Measurements from ENCODE around the gene MS4A6A. TPM values are rescaled to one million over a fixed set of nuclear protein-coding genes. Genes with fewer than 3 reads are reported as not detected.

MS4A6A gene
- total RNA-seq, 1 experiment from 2014 or later, result not detected

DNA sequence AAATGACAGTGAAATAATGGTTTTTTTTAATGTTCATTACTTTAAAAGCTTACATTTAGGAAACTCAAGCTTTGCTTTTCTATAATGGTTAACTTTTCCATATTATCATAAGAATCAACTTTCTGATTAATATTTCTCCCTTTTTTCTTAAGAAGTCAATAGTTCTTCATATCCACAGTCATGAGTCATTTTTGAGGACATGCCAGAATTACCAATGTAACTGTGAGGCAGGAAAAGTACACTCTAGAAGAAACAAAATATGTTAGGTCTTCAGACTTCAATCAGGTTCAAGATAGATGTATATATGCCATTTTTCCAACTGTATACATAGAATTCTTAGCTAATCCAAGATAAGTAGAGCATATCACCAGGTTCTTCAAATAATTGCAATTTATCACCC lies 10.9 kb downstream of the MS4A6A start:
- BruUV-seq (replicated peaks), result no TSS peak
- Mint-ChIP-seq H3K36me3 (ENCODE audit: insufficient read depth, unreplicated experiment) (peaks cover 5% of the 10 kb centered on the region), H3K9me3 (ENCODE audit: unreplicated experiment) (no peaks in the 10 kb centered on the region), H3K27ac (ENCODE audit: low read depth, unreplicated experiment) (no peak overlapping the region), H3K27me3 (ENCODE audit: insufficient read depth, unreplicated experiment) (no peaks in the 10 kb centered on the region), H3K4me3 (ENCODE audit: unreplicated experiment) (no peak overlapping the region), H3K4me1 (ENCODE audit: insufficient read depth, unreplicated experiment) (peaks cover 22% of the 10 kb centered on the region)
- intact Hi-C loops (cut with micrococcal nuclease), result no loop called here
- TF ChIP-seq CTCF (IDR thresholded peaks at IDR 0.05; ENCODE audit: unreplicated experiment), result no peak
- ChIA-PET POLR2A (interaction anchor here (0.6 to 1.1 kb wide), 2 partner anchors 79 to 740 kb away, joined by 3 read pairs; no protein-coding TSS in a partner anchor), CTCF (interaction anchor here (0.7 to 5.3 kb wide), 5 partner anchors 11 to 92 kb away, joined by 3 to 36 read pairs (median 4); partner anchors contain the start of gene MS4A6A)
- no peak for DNase-seq (ENCODE audit: unreplicated experiment)

GRCh38 chr11:60170566-60170965 lies 12.3 kb downstream of the MS4A6A start:
- no peaks in the 10 kb centered on the region for H3K9me3 Mint-ChIP-seq (ENCODE audit: unreplicated experiment)
- H3K27ac Mint-ChIP-seq (ENCODE audit: low read depth, unreplicated experiment), result no peak overlapping the region
- H3K27me3 Mint-ChIP-seq (ENCODE audit: insufficient read depth, unreplicated experiment), result no peaks in the 10 kb centered on the region
- POLR2A ChIA-PET, result interaction anchor here (1.4 kb wide), 1 partner anchor 12 kb away, joined by 7 read pairs; the partner anchor contains the start of gene MS4A6A
- H3K36me3 Mint-ChIP-seq (ENCODE audit: insufficient read depth, unreplicated experiment), result peaks cover 5% of the 10 kb centered on the region
- intact Hi-C loops (cut with micrococcal nuclease), result no loop called here
- H3K4me3 Mint-ChIP-seq (ENCODE audit: unreplicated experiment), result no peak overlapping the region
- CTCF ChIA-PET, result interaction anchor here (0.6 to 5.3 kb wide), 6 partner anchors 23 to 1442 kb away, joined by 3 to 36 read pairs (median 5); no protein-coding TSS in a partner anchor
- DNase-seq (ENCODE audit: unreplicated experiment), result no peak
- no TSS peak for BruUV-seq (replicated peaks)
- TF ChIP-seq CTCF (IDR thresholded peaks at IDR 0.05; ENCODE audit: unreplicated experiment), result no peak
- H3K4me1 Mint-ChIP-seq (ENCODE audit: insufficient read depth, unreplicated experiment), result peaks cover 22% of the 10 kb centered on the region

DNA sequence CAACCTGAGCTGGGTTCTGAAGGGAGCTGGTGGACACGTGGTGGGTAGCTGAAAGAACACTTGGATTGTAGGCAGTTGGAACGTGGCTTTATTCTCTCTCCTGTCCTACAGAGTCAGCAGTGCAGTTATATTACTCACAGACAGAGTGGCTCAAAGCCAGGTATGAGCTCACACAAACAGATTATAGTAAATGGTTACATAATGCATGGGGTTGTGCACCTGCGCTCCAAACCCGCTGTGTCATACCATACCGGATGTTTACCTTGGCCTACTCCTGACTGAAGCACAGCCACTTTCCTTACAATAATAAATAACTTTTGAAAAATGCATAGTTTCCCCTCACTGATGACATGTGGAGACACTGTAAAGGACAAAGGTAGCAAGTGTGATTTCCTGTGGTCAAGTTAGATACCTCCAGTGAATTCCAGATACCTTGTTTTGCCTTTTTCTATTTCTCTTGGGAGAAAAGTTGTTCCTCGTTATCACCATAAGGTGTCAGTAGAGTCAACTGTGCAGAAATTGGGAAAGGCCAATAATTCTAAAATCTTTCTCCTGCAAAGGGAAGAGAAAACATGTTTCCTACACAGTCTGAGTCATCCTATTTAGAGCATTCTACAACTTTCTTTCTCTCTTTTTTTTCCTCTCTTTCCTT lies 13.5 kb downstream of the MS4A6A start:
- H3K4me3 Mint-ChIP-seq (ENCODE audit: unreplicated experiment), result no peak overlapping the region
- H3K27me3 Mint-ChIP-seq (ENCODE audit: insufficient read depth, unreplicated experiment), result no peaks in the 10 kb centered on the region
- H3K9me3 Mint-ChIP-seq (ENCODE audit: unreplicated experiment), result no peaks in the 10 kb centered on the region
- peak; percentile 76 for TF ChIP-seq CTCF (IDR thresholded peaks at IDR 0.05; ENCODE audit: unreplicated experiment)
- ChIA-PET POLR2A (interaction anchor here (0.6 to 1.4 kb wide), 7 partner anchors 10 to 1596 kb away, joined by 3 to 7 read pairs (median 3); partner anchors contain the start of gene MS4A6A), CTCF (interaction anchor here (0.6 to 5.3 kb wide), 16 partner anchors 10 to 376 kb away, joined by 3 to 36 read pairs (median 4); no protein-coding TSS in a partner anchor)
- peak overlapping the region; percentile 80 for H3K27ac Mint-ChIP-seq (ENCODE audit: low read depth, unreplicated experiment)
- no TSS peak for BruUV-seq (replicated peaks)
- peaks cover 5% of the 10 kb centered on the region for H3K36me3 Mint-ChIP-seq (ENCODE audit: insufficient read depth, unreplicated experiment)
- intact Hi-C loops (cut with micrococcal nuclease), result loop anchor here (1.0 to 10.0 kb wide), 4 partner anchors 24 to 415 kb away; partner anchors contain the start of gene STX3
- peaks cover 22% of the 10 kb centered on the region for H3K4me1 Mint-ChIP-seq (ENCODE audit: insufficient read depth, unreplicated experiment)
- peak; percentile 98 for DNase-seq (ENCODE audit: unreplicated experiment)

DNA sequence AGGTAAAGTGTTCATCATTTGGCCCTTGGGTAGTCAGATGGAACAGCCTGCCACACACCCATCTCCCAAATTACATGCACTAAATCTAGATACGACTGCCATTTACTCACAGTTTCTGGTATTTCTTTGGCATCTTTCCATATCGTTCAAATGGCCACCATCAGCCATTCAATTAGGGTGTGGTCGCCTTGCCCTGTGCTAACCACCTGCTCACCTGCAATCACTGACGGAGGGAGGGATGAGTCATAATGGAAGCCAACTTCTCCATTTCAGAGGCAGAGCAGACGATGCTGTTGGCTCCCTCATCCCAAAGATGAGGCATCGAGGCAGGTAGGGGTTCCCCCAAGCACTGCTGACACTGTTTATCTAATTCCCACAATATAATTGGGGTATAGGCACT lies 14.6 kb downstream of the MS4A6A start:
- no TSS peak for BruUV-seq (replicated peaks)
- intact Hi-C loops (cut with micrococcal nuclease), result loop anchor here (10.0 kb wide), 1 partner anchor 414 kb away; the partner anchor contains the start of gene STX3
- Mint-ChIP-seq H3K27ac (ENCODE audit: low read depth, unreplicated experiment) (no peak overlapping the region), H3K27me3 (ENCODE audit: insufficient read depth, unreplicated experiment) (no peaks in the 10 kb centered on the region), H3K36me3 (ENCODE audit: insufficient read depth, unreplicated experiment) (peaks cover 5% of the 10 kb centered on the region), H3K9me3 (ENCODE audit: unreplicated experiment) (no peaks in the 10 kb centered on the region), H3K4me1 (ENCODE audit: insufficient read depth, unreplicated experiment) (peaks cover 22% of the 10 kb centered on the region), H3K4me3 (ENCODE audit: unreplicated experiment) (no peak overlapping the region)
- peak; percentile 52 for DNase-seq (ENCODE audit: unreplicated experiment)
- ChIA-PET POLR2A (no interaction called here), CTCF (interaction anchor here (0.8 to 5.3 kb wide), 3 partner anchors 11 to 96 kb away, joined by 4 to 35 read pairs (median 6); no protein-coding TSS in a partner anchor)
- TF ChIP-seq CTCF (IDR thresholded peaks at IDR 0.05; ENCODE audit: unreplicated experiment), result no peak

Data from MCF 10A (cell line).